Left lung (tissue), 10 donors: Measurements from ENCODE around the gene HNRNPK. TPM values are rescaled to one million over a fixed set of nuclear protein-coding genes. Genes with fewer than 3 reads are reported as not detected.

Experiments
- ATAC-seq: fragments of 200-7000 bp; cut with Tn5 transposase; one replicate; pipeline ENCODE4 v1.9.1; 2020; ENCODE audit warnings: moderate library complexity
- DNase-seq, 4 donors: peaks; one replicate each; pipeline ENCODE4 v3.0.0-alpha.2; 2013 to 2020
- H3K27ac ChIP-seq, 2 donors: fragments of 200-600 bp; sonication (generic) in 1 of 2; one replicate each; pipeline versions ENCODE4 v1.5.0 to v1.8.0; 2020 to 2021
- H3K27me3 ChIP-seq, 2 donors: fragments of 200-600 bp; sonication (generic) in 1 of 2; one replicate each; pipeline versions ENCODE4 v1.5.0 to v1.8.0; 2020 to 2021
- H3K36me3 ChIP-seq, 2 donors: fragments of 200-600 bp; sonication (generic) in 1 of 2; one replicate each; pipeline versions ENCODE4 v1.5.0 to v1.8.0; 2020 to 2021
- H3K4me1 ChIP-seq, 2 donors: fragments of 200-600 bp; one replicate each; pipeline ENCODE4 v1.8.0; 2021
- H3K4me3 ChIP-seq, 2 donors: fragments of 200-600 bp; sonication (generic) in 1 of 2; one replicate each; pipeline versions ENCODE4 v1.5.0 to v1.8.0; 2020 to 2021; ENCODE audit warnings: mild to moderate bottlenecking in 1 of 2
- H3K9me3 ChIP-seq, 2 donors: fragments of 200-600 bp; sonication (generic) in 1 of 2; one replicate each; pipeline versions ENCODE4 v1.5.0 to v1.8.0; 2020 to 2021
- intact Hi-C, 2 donors: fragments of 100-400 bp; cut with DNase I; formaldehyde crosslinking; loops; one replicate each; pipeline versions ENCODE4 v1.11.2 to v1.14.2; 2022
- polyA plus RNA-seq, 6 donors: library from polyadenylated mRNA; unstranded; fragments of 120-200 nt; gene quantifications; one replicate each; pipeline ENCODE4 v1.2.1, GENCODE V29; 2013; ENCODE audit not compliant: insufficient read length in 6 of 6
- total RNA-seq, 2 donors: library from RNA; stranded (reverse); fragmentation: NEBNext Ultra II Directional; extraction: Animal tissue kit (Norgen Biotek cat#: 25700); gene quantifications; one replicate each; pipeline ENCODE4 v1.2.1, GENCODE V29; 2021
- TF ChIP-seq, protein P1 (sequence below), 2 donors: fragments of 200-600 bp; sonication (generic) in 1 of 2; IDR thresholded peaks; one replicate each; pipeline versions ENCODE4 v1.5.0 to v1.8.0; 2021; ENCODE audit warnings: antibody characterized with exemption in 2 of 2
- donor health status: DM: no; HTN: yes; CAD: no.
- donor health status: DM: no; HTN: no; CAD: no.

HNRNPK gene
- total and polyA plus RNA-seq, 8 donors, result 382 to 897 (median 832) TPM

GRCh38 chr9:83996126-83996525, 16.1 kb upstream of the HNRNPK start:
- intact Hi-C loops, result no loop called here
- DNase-seq (no peak), ATAC-seq (no peak)
- TF ChIP-seq, protein P1, sequence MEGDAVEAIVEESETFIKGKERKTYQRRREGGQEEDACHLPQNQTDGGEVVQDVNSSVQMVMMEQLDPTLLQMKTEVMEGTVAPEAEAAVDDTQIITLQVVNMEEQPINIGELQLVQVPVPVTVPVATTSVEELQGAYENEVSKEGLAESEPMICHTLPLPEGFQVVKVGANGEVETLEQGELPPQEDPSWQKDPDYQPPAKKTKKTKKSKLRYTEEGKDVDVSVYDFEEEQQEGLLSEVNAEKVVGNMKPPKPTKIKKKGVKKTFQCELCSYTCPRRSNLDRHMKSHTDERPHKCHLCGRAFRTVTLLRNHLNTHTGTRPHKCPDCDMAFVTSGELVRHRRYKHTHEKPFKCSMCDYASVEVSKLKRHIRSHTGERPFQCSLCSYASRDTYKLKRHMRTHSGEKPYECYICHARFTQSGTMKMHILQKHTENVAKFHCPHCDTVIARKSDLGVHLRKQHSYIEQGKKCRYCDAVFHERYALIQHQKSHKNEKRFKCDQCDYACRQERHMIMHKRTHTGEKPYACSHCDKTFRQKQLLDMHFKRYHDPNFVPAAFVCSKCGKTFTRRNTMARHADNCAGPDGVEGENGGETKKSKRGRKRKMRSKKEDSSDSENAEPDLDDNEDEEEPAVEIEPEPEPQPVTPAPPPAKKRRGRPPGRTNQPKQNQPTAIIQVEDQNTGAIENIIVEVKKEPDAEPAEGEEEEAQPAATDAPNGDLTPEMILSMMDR (IDR thresholded peaks at IDR 0.05), result no peak
- Histone ChIP-seq H3K36me3 (peaks cover 0 to 4% of the 10 kb centered on the region in 2 donors), H3K9me3 (no peaks in the 10 kb centered on the region), H3K4me3 (no peak overlapping the region), H3K27ac (no peak overlapping the region), H3K4me1 (peaks cover 0 to 7% of the 10 kb centered on the region in 2 donors), H3K27me3 (no peaks in the 10 kb centered on the region)

DNA sequence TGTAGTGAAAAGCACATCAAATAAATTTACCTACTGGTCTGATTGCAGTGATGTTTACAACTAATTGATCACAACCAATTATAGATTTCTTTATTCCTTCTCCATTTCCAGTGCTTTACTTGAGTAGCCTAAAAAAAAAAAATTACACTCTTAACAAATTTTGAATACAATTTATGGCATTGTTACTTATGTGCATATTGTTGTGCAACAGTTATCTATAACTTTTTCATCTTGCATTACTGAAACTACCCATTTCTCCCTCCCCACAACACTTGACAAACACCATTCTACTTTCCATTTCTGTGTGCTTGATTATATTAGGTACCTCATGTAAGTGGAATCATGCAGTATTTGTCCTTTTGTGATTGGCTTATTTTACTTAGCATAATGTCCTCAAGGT, 12.9 kb upstream of the HNRNPK start:
- H3K27ac ChIP-seq, result no peak overlapping the region
- peaks cover 0 to 3% of the 10 kb centered on the region in 2 donors for H3K4me1 ChIP-seq
- TF ChIP-seq, protein P1 (IDR thresholded peaks at IDR 0.05), result no peak
- no peaks in the 10 kb centered on the region for H3K27me3 ChIP-seq
- H3K4me3 ChIP-seq, result no peak overlapping the region
- DNase-seq (no peak), ATAC-seq (no peak)
- intact Hi-C loops, result no loop called here
- no peaks in the 10 kb centered on the region for H3K9me3 ChIP-seq
- peaks cover 0 to 4% of the 10 kb centered on the region in 2 donors for H3K36me3 ChIP-seq

DNA sequence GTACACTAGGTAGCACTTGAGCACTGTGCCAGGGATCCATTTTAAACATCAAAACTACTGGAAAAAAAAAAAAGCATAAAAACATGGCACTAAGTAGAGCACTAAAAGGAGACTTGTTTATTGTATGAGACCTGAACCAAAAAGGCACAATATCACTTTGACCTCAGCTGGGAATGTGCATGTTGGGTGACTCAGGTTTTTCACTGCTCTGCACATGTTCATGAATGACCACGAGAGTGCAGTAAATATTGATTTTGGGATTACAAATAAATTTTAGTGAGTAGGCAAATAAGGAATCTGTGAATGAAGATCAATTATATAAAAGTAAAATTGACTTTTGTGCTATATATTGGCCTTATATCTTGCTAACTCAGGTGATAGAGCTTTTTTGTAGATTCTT, 12.4 kb upstream of the HNRNPK start:
- no peak overlapping the region for H3K4me3 ChIP-seq
- TF ChIP-seq, protein P1 (IDR thresholded peaks at IDR 0.05), result no peak
- no peaks in the 10 kb centered on the region for H3K9me3 ChIP-seq
- DNase-seq (peak in 1 of 4 donors; percentile 3), ATAC-seq (peak; percentile 43)
- H3K4me1 ChIP-seq, result peaks cover 0 to 6% of the 10 kb centered on the region in 2 donors
- H3K27me3 ChIP-seq, result no peaks in the 10 kb centered on the region
- H3K36me3 ChIP-seq, result peaks cover 0 to 4% of the 10 kb centered on the region in 2 donors
- H3K27ac ChIP-seq, result no peak overlapping the region
- intact Hi-C loops, result no loop called here

- Histone ChIP-seq H3K4me3 (no peak overlapping the region), H3K4me1 (peaks cover 0 to 17% of the 10 kb centered on the region in 2 donors), H3K9me3 (no peaks in the 10 kb centered on the region), H3K36me3 (peaks cover 0 to 4% of the 10 kb centered on the region in 2 donors), H3K27me3 (no peaks in the 10 kb centered on the region), H3K27ac (no peak overlapping the region)
- intact Hi-C loops, result no loop called here
- TF ChIP-seq, protein P1 (IDR thresholded peaks at IDR 0.05), result no peak
- no peak for ATAC-seq
- DNase-seq, result no peak
Observed at GRCh38 chr9:83991355-83991754, 11.3 kb upstream of the HNRNPK start.

DNA sequence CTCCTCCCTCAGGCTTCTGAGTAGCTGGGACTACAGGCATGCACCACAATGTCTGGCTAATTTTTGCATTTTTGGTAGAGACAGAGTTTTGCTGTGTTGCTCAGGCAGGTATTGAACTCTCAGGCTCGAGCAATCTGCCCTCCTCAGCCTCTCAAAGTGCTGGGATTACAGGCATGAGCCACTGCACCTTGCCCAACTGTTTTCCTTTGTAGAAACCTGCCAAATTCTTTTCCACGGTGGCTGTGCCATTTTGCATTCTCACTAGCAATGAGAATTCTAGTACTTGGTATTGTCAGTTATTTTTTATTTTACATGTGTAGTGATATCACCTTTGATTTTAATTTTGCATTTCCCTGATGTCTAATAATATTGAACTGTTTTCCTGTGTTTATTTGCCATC, 8.4 kb upstream of the HNRNPK start:
- ATAC-seq (no peak), DNase-seq (no peak)
- TF ChIP-seq, protein P1 (IDR thresholded peaks at IDR 0.05), result no peak
- Histone ChIP-seq H3K27me3 (no peaks in the 10 kb centered on the region), H3K4me3 (no peak overlapping the region), H3K4me1 (peaks cover 0 to 20% of the 10 kb centered on the region in 2 donors), H3K36me3 (peaks cover 0 to 4% of the 10 kb centered on the region in 2 donors), H3K27ac (no peak overlapping the region), H3K9me3 (no peaks in the 10 kb centered on the region)
- intact Hi-C loops, result no loop called here
